GM23338 (cell line): ENCODE results near the gene BCL2L2. TPM values are rescaled to one million over a fixed set of nuclear protein-coding genes. Genes with fewer than 3 reads are reported as not detected.
A peak's percentile ranks its signal among the peaks of the same experiment; 100 is the strongest.

ENCODE experiments used
- ATAC-seq: fragments of 200-7000 bp; cut with Tn5 transposase; 3 replicates; pipeline ENCODE4 v1.9.1; 2020
- DNase-seq: peaks from one replicate; pipeline ENCODE4 v3.0.0-alpha.2; 2015; ENCODE audit warnings: low spot score
- H2AFZ ChIP-seq: fragments of 200-600 bp; sonication (generic); 2 replicates; pipeline ENCODE4 v1.8.0; 2016; ENCODE audit warnings: antibody characterized with exemption, mild to moderate bottlenecking, moderate library complexity
- H3F3A ChIP-seq: fragments of 200-600 bp; sonication (generic); replicated peaks from 2 replicates; pipeline ENCODE4 v1.8.0; 2017; ENCODE audit warnings: antibody characterized with exemption, mixed run types, low read depth
- H3K27ac ChIP-seq: fragments of 200-600 bp; sonication (generic); 2 replicates; pipeline ENCODE4 v1.6.1; 2016; ENCODE audit warnings: low read depth
- H3K27me3 ChIP-seq: fragments of 200-600 bp; sonication (generic); 2 replicates; pipeline ENCODE4 v1.8.0; 2016; ENCODE audit warnings: mild to moderate bottlenecking, mixed run types, moderate library complexity; ENCODE audit not compliant: insufficient read depth
- H3K36me3 ChIP-seq: fragments of 200-600 bp; sonication (generic); 2 replicates; pipeline ENCODE4 v1.8.0; 2016; ENCODE audit warnings: mild to moderate bottlenecking; ENCODE audit not compliant: insufficient read depth
- H3K4me1 ChIP-seq: fragments of 200-600 bp; sonication (generic); 2 replicates; pipeline ENCODE4 v1.8.0; 2016; ENCODE audit warnings: mild to moderate bottlenecking, moderate library complexity; ENCODE audit not compliant: insufficient read depth
- H3K4me2 ChIP-seq: fragments of 200-600 bp; sonication (generic); 2 replicates; pipeline ENCODE4 v1.7.1; 2017; ENCODE audit warnings: mixed run types
- H3K4me3 ChIP-seq: fragments of 200-600 bp; sonication (generic); 2 replicates; pipeline ENCODE4 v1.6.1; 2016; ENCODE audit warnings: mixed run types
- H3K79me2 ChIP-seq: fragments of 200-600 bp; sonication (generic); replicated peaks from 2 replicates; pipeline ENCODE4 v1.8.0; 2017; ENCODE audit warnings: mild to moderate bottlenecking; ENCODE audit not compliant: insufficient read depth
- H3K9me2 ChIP-seq: fragments of 200-600 bp; sonication (generic); 2 replicates; pipeline ENCODE4 v1.8.0; 2017; ENCODE audit not compliant: insufficient read depth
- H4K20me1 ChIP-seq: fragments of 200-600 bp; sonication (generic); replicated peaks from 2 replicates; pipeline ENCODE4 v1.8.0; 2017; ENCODE audit warnings: mild to moderate bottlenecking; ENCODE audit not compliant: insufficient read depth
- H3K27ac Mint-ChIP-seq: 2 replicates; pipeline ENCODE4 v1.8.0; 2020; ENCODE audit warnings: inconsistent platforms, mild to moderate bottlenecking, moderate library complexity, mixed read lengths
- H3K27me3 Mint-ChIP-seq: 3 replicates; pipeline ENCODE4 v1.8.0; 2022; ENCODE audit warnings: low read depth, mild to moderate bottlenecking, moderate library complexity, mixed read lengths, inconsistent platforms; ENCODE audit not compliant: insufficient read depth, poor library complexity
- H3K36me3 Mint-ChIP-seq: 3 replicates; pipeline ENCODE4 v1.8.0; 2021; ENCODE audit warnings: low read depth, mild to moderate bottlenecking, inconsistent platforms, moderate library complexity, mixed read lengths
- H3K4me1 Mint-ChIP-seq: 3 replicates; pipeline ENCODE4 v1.8.0; 2020; ENCODE audit warnings: mild to moderate bottlenecking, inconsistent platforms, mixed read lengths
- H3K4me3 Mint-ChIP-seq: 3 replicates; pipeline ENCODE4 v1.8.0; 2021; ENCODE audit warnings: moderate library complexity, mild to moderate bottlenecking, inconsistent platforms, mixed read lengths
- H3K9me3 Mint-ChIP-seq: 3 replicates; pipeline ENCODE4 v1.8.0; 2020; ENCODE audit warnings: moderate library complexity, mild to moderate bottlenecking, inconsistent platforms, mixed read lengths
- CREB1 ChIP-seq: fragments of 250-450 bp; sonication (Bioruptor Pico); IDR thresholded peaks from 2 replicates; pipeline ENCODE4 v1.5.0; 2020; ENCODE audit warnings: low read depth, mild to moderate bottlenecking, moderate library complexity
- EZH2 ChIP-seq: fragments of 200-600 bp; sonication (generic); IDR thresholded peaks from one replicate; pipeline ENCODE4 v1.8.0; 2017; ENCODE audit warnings: antibody characterized with exemption, mild to moderate bottlenecking, low read depth; ENCODE audit not compliant: unreplicated experiment
- EZH2phosphoT487 ChIP-seq: fragments of 200-600 bp; sonication (generic); IDR thresholded peaks from one replicate; pipeline ENCODE4 v1.8.1; 2018; ENCODE audit warnings: antibody characterized with exemption; ENCODE audit not compliant: unreplicated experiment
- NANOG ChIP-seq: IDR thresholded peaks from 2 replicates; pipeline ENCODE4 v1.6.1; 2016; ENCODE audit warnings: antibody characterized with exemption, borderline replicate concordance
- ZNF331 ChIP-seq: fragments of 250-450 bp; sonication (Bioruptor Pico); IDR thresholded peaks from 2 replicates; pipeline ENCODE4 v1.5.0; 2020; ENCODE audit warnings: low read depth, mild to moderate bottlenecking, moderate library complexity
- polyA plus RNA-seq: library from polyadenylated mRNA; unstranded; fragments of >200 nt; fragmentation: Nextera tagmentation; extraction: Ambion mirVana; gene quantifications from 2 replicates; pipeline ENCODE4 v1.2.1, GENCODE V29; 2016
- total RNA-seq: library from RNA; depleted of rRNA; stranded (reverse); fragments of >200 nt; shearing (Covaris generic); gene quantifications from 2 replicates; pipeline ENCODE4 v1.2.3, GENCODE V29; 2014
- TF ChIP-seq, protein P1 (sequence below): IDR thresholded peaks from one replicate; pipeline ENCODE4 v1.6.1; 2018; ENCODE audit warnings: antibody characterized with exemption; ENCODE audit not compliant: unreplicated experiment
- TF ChIP-seq, protein P2 (sequence below): IDR thresholded peaks from 2 replicates; pipeline ENCODE4 v1.6.1; 2016; ENCODE audit warnings: antibody characterized with exemption
- TF ChIP-seq, protein P3 (sequence below), 2 experiments: fragments of 200-600 bp in 1 of 2; sonication (generic) in 1 of 2; conservative IDR thresholded peaks; 2 replicates each; pipeline versions ENCODE4 v1.5.1 to v1.6.1; 2016 to 2017; ENCODE audit warnings: antibody characterized with exemption in 2 of 2, low read depth in 2 of 2, mild to moderate bottlenecking in 2 of 2, moderate library complexity in 1 of 2
- TF ChIP-seq, protein P4 (sequence below): fragments of 250-450 bp; sonication (Bioruptor Pico); IDR thresholded peaks from 2 replicates; pipeline ENCODE4 v1.5.0; 2020; ENCODE audit warnings: mild to moderate bottlenecking, moderate library complexity

The BCL2L2 gene
- total and polyA plus RNA-seq, 2 experiments from 2014 or later, result 3.5 to 12.3 TPM

DNA sequence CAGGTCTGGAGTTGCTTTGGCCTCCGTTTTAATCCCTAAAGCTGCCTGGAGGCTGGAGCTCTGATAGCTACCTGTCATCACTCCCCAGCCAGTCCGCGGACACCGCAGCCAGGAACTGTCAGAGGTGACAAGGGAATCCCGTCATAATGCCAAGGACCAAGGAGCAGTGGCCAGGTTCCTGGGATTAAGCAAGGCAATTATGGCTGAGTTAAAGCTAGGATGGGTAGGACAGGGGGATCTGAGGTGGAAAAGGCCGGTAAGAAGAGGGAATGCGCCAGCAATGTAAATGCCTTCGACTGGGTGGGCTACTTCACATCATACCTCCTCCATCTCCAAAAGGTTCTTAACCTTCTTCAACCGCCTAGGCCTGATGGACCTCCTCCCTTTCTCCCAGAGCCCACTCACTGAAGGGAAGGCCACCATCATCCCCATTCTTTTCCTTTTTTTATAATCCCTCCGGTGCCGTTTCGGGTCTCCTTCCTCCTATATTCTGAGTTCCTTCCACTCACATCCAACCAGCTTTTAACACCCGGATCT is 5.9 kb upstream of the BCL2L2 start (continued):
- TF ChIP-seq, protein P1, sequence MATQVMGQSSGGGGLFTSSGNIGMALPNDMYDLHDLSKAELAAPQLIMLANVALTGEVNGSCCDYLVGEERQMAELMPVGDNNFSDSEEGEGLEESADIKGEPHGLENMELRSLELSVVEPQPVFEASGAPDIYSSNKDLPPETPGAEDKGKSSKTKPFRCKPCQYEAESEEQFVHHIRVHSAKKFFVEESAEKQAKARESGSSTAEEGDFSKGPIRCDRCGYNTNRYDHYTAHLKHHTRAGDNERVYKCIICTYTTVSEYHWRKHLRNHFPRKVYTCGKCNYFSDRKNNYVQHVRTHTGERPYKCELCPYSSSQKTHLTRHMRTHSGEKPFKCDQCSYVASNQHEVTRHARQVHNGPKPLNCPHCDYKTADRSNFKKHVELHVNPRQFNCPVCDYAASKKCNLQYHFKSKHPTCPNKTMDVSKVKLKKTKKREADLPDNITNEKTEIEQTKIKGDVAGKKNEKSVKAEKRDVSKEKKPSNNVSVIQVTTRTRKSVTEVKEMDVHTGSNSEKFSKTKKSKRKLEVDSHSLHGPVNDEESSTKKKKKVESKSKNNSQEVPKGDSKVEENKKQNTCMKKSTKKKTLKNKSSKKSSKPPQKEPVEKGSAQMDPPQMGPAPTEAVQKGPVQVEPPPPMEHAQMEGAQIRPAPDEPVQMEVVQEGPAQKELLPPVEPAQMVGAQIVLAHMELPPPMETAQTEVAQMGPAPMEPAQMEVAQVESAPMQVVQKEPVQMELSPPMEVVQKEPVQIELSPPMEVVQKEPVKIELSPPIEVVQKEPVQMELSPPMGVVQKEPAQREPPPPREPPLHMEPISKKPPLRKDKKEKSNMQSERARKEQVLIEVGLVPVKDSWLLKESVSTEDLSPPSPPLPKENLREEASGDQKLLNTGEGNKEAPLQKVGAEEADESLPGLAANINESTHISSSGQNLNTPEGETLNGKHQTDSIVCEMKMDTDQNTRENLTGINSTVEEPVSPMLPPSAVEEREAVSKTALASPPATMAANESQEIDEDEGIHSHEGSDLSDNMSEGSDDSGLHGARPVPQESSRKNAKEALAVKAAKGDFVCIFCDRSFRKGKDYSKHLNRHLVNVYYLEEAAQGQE, result no peak
- peak; percentile 34 for TF ChIP-seq EZH2
- TF ChIP-seq, protein P2, sequence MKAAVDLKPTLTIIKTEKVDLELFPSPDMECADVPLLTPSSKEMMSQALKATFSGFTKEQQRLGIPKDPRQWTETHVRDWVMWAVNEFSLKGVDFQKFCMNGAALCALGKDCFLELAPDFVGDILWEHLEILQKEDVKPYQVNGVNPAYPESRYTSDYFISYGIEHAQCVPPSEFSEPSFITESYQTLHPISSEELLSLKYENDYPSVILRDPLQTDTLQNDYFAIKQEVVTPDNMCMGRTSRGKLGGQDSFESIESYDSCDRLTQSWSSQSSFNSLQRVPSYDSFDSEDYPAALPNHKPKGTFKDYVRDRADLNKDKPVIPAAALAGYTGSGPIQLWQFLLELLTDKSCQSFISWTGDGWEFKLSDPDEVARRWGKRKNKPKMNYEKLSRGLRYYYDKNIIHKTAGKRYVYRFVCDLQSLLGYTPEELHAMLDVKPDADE, result no peak
- TF ChIP-seq EZH2phosphoT487, result no peak

DNA sequence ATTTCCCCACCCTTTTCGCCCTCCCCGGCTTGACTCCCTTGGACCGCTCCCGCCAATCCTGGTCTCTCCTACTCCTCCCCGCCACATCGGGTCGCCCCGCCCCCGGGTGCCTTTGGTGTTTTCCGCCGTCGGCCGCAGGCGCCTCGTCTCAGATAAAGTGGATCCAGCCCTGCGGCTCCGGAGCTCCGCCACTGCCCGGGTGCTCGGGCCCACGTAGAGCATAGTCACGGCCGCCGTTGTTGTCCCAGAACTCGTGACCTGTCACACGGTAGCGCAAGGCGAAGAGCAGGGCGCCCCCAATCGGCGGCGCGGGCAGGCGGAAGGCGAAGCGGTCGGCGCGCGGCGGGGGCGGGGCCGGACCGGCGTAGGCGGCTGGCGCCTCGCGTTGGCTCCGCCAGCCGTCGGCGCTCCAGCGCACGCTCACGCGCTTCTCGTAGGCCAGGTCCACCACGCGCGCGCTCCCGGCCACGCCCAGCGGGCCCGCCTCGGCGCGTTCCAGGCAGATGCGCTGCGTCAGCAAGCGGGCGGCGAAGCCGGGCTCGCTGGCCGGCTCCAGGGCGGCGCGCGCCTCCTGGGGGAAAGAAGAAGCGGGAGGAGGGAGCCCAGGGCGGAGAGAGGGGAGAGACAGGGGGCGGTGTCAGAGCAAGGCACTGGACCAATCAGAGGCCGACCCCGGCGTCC is 5.2 kb upstream of the BCL2L2 start:
- H3K27me3 Mint-ChIP-seq, result peaks cover 54% of the 10 kb centered on the region
- no peak overlapping the region for H2AFZ ChIP-seq
- no peaks in the 10 kb centered on the region; the same call in 2 of the 3 replicates for H3K9me3 Mint-ChIP-seq
- peak; percentile 97 for DNase-seq
- peak overlapping the region; percentile 92; the same call in 1 of the 2 replicates for H3K27ac ChIP-seq
- peak overlapping the region; percentile 94 for H3K4me3 Mint-ChIP-seq
- no peaks in the 10 kb centered on the region for H3K36me3 ChIP-seq
- peak overlapping the region; percentile 90 for H3K4me3 ChIP-seq
- no peak for TF ChIP-seq NANOG
- peak; percentile 77; the same call in 1 of the 2 replicates for TF ChIP-seq CREB1 (CRISPR knock-in tag)
- TF ChIP-seq, protein P3, sequence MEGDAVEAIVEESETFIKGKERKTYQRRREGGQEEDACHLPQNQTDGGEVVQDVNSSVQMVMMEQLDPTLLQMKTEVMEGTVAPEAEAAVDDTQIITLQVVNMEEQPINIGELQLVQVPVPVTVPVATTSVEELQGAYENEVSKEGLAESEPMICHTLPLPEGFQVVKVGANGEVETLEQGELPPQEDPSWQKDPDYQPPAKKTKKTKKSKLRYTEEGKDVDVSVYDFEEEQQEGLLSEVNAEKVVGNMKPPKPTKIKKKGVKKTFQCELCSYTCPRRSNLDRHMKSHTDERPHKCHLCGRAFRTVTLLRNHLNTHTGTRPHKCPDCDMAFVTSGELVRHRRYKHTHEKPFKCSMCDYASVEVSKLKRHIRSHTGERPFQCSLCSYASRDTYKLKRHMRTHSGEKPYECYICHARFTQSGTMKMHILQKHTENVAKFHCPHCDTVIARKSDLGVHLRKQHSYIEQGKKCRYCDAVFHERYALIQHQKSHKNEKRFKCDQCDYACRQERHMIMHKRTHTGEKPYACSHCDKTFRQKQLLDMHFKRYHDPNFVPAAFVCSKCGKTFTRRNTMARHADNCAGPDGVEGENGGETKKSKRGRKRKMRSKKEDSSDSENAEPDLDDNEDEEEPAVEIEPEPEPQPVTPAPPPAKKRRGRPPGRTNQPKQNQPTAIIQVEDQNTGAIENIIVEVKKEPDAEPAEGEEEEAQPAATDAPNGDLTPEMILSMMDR (conservative IDR thresholded peaks at IDR 0.05; ENCODE audit: low read depth in 2 of 2), result peak; percentile 71 to 75
- no peak for TF ChIP-seq EZH2phosphoT487
- no peak for TF ChIP-seq ZNF331 (CRISPR knock-in tag)
- TF ChIP-seq, protein P4, sequence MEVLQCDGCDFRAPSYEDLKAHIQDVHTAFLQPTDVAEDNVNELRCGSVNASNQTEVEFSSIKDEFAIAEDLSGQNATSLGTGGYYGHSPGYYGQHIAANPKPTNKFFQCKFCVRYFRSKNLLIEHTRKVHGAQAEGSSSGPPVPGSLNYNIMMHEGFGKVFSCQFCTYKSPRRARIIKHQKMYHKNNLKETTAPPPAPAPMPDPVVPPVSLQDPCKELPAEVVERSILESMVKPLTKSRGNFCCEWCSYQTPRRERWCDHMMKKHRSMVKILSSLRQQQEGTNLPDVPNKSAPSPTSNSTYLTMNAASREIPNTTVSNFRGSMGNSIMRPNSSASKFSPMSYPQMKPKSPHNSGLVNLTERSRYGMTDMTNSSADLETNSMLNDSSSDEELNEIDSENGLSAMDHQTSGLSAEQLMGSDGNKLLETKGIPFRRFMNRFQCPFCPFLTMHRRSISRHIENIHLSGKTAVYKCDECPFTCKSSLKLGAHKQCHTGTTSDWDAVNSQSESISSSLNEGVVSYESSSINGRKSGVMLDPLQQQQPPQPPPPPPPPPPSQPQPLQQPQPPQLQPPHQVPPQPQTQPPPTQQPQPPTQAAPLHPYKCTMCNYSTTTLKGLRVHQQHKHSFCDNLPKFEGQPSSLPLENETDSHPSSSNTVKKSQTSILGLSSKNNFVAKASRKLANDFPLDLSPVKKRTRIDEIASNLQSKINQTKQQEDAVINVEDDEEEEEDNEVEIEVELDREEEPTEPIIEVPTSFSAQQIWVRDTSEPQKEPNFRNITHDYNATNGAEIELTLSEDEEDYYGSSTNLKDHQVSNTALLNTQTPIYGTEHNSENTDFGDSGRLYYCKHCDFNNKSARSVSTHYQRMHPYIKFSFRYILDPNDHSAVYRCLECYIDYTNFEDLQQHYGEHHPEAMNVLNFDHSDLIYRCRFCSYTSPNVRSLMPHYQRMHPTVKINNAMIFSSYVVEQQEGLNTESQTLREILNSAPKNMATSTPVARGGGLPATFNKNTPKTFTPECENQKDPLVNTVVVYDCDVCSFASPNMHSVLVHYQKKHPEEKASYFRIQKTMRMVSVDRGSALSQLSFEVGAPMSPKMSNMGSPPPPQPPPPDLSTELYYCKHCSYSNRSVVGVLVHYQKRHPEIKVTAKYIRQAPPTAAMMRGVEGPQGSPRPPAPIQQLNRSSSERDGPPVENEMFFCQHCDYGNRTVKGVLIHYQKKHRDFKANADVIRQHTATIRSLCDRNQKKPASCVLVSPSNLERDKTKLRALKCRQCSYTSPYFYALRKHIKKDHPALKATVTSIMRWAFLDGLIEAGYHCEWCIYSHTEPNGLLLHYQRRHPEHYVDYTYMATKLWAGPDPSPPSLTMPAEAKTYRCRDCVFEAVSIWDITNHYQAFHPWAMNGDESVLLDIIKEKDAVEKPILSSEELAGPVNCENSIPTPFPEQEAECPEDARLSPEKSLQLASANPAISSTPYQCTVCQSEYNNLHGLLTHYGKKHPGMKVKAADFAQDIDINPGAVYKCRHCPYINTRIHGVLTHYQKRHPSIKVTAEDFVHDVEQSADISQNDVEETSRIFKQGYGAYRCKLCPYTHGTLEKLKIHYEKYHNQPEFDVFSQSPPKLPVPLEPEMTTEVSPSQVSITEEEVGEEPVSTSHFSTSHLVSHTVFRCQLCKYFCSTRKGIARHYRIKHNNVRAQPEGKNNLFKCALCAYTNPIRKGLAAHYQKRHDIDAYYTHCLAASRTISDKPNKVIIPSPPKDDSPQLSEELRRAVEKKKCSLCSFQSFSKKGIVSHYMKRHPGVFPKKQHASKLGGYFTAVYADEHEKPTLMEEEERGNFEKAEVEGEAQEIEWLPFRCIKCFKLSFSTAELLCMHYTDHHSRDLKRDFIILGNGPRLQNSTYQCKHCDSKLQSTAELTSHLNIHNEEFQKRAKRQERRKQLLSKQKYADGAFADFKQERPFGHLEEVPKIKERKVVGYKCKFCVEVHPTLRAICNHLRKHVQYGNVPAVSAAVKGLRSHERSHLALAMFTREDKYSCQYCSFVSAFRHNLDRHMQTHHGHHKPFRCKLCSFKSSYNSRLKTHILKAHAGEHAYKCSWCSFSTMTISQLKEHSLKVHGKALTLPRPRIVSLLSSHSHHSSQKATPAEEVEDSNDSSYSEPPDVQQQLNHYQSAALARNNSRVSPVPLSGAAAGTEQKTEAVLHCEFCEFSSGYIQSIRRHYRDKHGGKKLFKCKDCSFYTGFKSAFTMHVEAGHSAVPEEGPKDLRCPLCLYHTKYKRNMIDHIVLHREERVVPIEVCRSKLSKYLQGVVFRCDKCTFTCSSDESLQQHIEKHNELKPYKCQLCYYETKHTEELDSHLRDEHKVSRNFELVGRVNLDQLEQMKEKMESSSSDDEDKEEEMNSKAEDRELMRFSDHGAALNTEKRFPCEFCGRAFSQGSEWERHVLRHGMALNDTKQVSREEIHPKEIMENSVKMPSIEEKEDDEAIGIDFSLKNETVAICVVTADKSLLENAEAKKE (CRISPR knock-in tag), result no peak
- no peaks in the 10 kb centered on the region for H3K36me3 Mint-ChIP-seq
- H3K27me3 ChIP-seq, result peaks cover 71% of the 10 kb centered on the region
- peaks cover 8% of the 10 kb centered on the region for H4K20me1 ChIP-seq
- no peaks in the 10 kb centered on the region for H3K9me2 ChIP-seq
- H3K27ac Mint-ChIP-seq, result peak overlapping the region; percentile 97
- peak overlapping the region; percentile 97 for H3K4me2 ChIP-seq
- H3K4me1 ChIP-seq, result peaks cover 19% of the 10 kb centered on the region
- H3F3A ChIP-seq, result peaks cover 6% of the 10 kb centered on the region; the same call in 1 of the 2 replicates
- no peaks in the 10 kb centered on the region for H3K79me2 ChIP-seq
- peak; percentile 83 for ATAC-seq
- H3K4me1 Mint-ChIP-seq, result peaks cover 13% of the 10 kb centered on the region
